Kidney (tissue), 14 donors: ENCODE measurements around the gene PALD1. TPM values are rescaled to one million over a fixed set of nuclear protein-coding genes. Genes with fewer than 3 reads are reported as not detected.

Experiments used
- DNase-seq, 5 donors: peaks; one replicate each; pipeline ENCODE4 v3.0.0-alpha.2; 2013 to 2020
- FAIRE-seq: peaks from 2 replicates; lab custom pipeline; 2012; peaks lifted over from hg19 to GRCh38; lab: Jason Lieb, UNC
- H3K27ac ChIP-seq, 2 donors: one replicate each; pipeline ENCODE4 v1.7.0; 2013; ENCODE audit warnings: low read depth in 2 of 2, low read length in 2 of 2, inconsistent platforms in 1 of 2
- H3K27me3 ChIP-seq: one replicate; pipeline ENCODE4 v1.7.1; 2013; ENCODE audit warnings: low read length, inconsistent platforms; ENCODE audit not compliant: control insufficient read depth, insufficient read depth
- H3K36me3 ChIP-seq, 3 donors: one replicate each; pipeline versions ENCODE4 v1.7.0 to v1.7.1; 2013; ENCODE audit warnings: low read length in 3 of 3, control low read depth in 1 of 3, inconsistent platforms in 1 of 3; ENCODE audit not compliant: insufficient read depth in 3 of 3, control insufficient read depth in 2 of 3
- H3K4me1 ChIP-seq, 3 donors: one replicate each; pipeline versions ENCODE4 v1.7.0 to v1.7.1; 2013; ENCODE audit warnings: low read length in 3 of 3, inconsistent platforms in 1 of 3, low read depth in 1 of 3; ENCODE audit not compliant: control insufficient read depth in 2 of 3, insufficient read depth in 2 of 3
- H3K4me3 ChIP-seq, 3 donors: one replicate each; pipeline versions ENCODE4 v1.7.0 to v1.8.1; 2013; ENCODE audit warnings: low read length in 3 of 3, control low read depth in 1 of 3, inconsistent platforms in 1 of 3
- H3K9ac ChIP-seq, 3 donors: one replicate each; pipeline versions ENCODE4 v1.7.0 to v1.7.1; 2013; ENCODE audit warnings: low read length in 3 of 3, control low read depth in 1 of 3, inconsistent platforms in 1 of 3
- H3K9me3 ChIP-seq, 3 donors: one replicate each; pipeline versions ENCODE4 v1.7.0 to v1.7.1; 2013; ENCODE audit warnings: low read length in 3 of 3, control low read depth in 1 of 3, inconsistent platforms in 1 of 3; ENCODE audit not compliant: control insufficient read depth in 2 of 3, insufficient read depth in 1 of 3
- intact Hi-C: fragments of 100-400 bp; cut with DNase I; formaldehyde crosslinking; loops from one replicate; pipeline ENCODE4 v1.11.1; 2022
- polyA plus RNA-seq: library from polyadenylated mRNA; stranded (reverse); fragments of 350-450 nt; fragmentation: Illumina TruSeq; extraction: RNeasy Lipid Tissue Mini Kit (QIAGEN cat#74804); gene quantifications from one replicate; pipeline ENCODE4 v1.2.3, GENCODE V29; 2014; ENCODE audit warnings: low read depth, low replicate concordance; ENCODE audit not compliant: insufficient read depth
- total RNA-seq: library from RNA; stranded (reverse); fragmentation: NEBNext Ultra II Directional; extraction: Animal tissue kit (Norgen Biotek cat#: 25700); gene quantifications from one replicate; pipeline ENCODE4 v1.2.1, GENCODE V29; 2021
- TF ChIP-seq, protein P1 (sequence below): IDR thresholded peaks from 3 replicates; pipeline ENCODE4 v1.5.1; 2012; ENCODE audit warnings: mild to moderate bottlenecking, moderate library complexity, borderline replicate concordance; ENCODE audit not compliant: insufficient read depth; ENCODE audit errors: extremely low read depth
- donor health status: control.
- donor health status: control.
- donor health status: control.
- donor health status: control.
- donor health status: control.
- donor health status: DM: yes; HTN: yes; CAD: no.
- donor health status: Normal renal cell carcinoma (clear cell type).

Gene PALD1
- total and polyA plus RNA-seq, 2 donors from 2014 or later, result 3.0 to 14.4 TPM

DNA sequence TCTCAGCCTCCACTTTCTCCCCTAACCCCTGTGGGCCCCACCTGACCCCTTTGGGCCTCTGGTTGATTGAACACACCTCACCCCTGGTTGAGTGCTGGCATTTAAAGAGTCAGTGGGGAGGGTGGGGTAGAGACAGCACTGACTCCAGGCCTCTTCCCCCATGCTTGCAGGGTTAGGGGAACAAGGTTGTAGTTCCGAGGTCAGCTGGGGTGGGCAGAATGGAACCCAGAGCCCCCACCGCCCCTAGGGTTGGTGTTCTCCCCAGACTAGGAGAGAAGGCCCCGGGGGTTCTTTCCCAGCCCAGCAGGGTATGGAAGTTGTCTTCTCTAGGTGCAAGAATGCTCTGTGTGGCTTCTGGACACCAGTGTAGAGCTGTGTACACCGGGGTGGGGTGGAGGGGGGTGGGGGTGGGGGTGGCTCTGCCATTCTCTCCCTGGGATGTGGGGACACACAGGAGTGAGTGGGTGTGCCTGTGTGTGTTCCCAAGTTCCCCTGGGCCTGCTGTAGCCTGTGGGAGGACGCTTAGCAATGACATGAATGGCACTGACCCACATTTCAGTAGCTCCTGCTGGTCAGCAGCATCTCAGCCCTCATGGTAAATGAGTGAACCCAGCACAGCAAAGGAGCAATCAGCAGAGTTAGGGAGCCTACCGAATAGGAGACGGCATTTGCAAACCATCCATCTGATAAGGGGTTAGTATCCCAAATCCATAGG lies 90.4 kb downstream of the PALD1 start:
- no peaks in the 10 kb centered on the region for H3K9me3 ChIP-seq
- TF ChIP-seq, protein P1, sequence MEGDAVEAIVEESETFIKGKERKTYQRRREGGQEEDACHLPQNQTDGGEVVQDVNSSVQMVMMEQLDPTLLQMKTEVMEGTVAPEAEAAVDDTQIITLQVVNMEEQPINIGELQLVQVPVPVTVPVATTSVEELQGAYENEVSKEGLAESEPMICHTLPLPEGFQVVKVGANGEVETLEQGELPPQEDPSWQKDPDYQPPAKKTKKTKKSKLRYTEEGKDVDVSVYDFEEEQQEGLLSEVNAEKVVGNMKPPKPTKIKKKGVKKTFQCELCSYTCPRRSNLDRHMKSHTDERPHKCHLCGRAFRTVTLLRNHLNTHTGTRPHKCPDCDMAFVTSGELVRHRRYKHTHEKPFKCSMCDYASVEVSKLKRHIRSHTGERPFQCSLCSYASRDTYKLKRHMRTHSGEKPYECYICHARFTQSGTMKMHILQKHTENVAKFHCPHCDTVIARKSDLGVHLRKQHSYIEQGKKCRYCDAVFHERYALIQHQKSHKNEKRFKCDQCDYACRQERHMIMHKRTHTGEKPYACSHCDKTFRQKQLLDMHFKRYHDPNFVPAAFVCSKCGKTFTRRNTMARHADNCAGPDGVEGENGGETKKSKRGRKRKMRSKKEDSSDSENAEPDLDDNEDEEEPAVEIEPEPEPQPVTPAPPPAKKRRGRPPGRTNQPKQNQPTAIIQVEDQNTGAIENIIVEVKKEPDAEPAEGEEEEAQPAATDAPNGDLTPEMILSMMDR, result no peak
- H3K4me3 ChIP-seq, result no peak overlapping the region
- H3K27me3 ChIP-seq, result no peaks in the 10 kb centered on the region
- no peak overlapping the region for H3K27ac ChIP-seq
- no peaks in the 10 kb centered on the region for H3K36me3 ChIP-seq
- DNase-seq (peak in 2 of 5 donors; percentile 20 to 41), FAIRE-seq (no peak)
- intact Hi-C loops, result loop anchor here (10.0 kb wide), 1 partner anchor 306 kb away; no protein-coding TSS in a partner anchor
- H3K9ac ChIP-seq, result no peak overlapping the region
- H3K4me1 ChIP-seq, result peaks cover 0 to 3% (median 0%) of the 10 kb centered on the region in 3 donors

DNA sequence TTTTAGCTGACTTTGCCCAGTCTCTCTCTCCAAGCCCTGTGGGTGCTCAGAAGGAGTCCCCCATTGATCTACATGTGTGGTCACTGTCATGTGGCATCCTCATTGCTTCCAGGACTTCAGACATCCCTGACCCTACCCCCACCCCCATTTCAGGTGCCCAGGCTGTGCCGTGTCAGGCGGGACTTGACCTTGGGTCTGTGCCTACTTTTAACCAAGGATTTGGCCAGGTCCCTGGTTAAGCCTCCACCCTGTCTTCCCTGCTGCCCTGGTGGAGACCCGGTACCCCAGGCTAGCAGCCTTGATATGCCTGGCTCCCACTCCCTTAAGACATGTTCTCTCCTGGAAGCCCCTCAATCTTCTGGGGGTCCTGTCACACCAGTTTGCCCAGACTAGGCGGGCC lies 92.7 kb downstream of the PALD1 start:
- peak in 2 of 5 donors; percentile 9 to 40 for DNase-seq
- TF ChIP-seq, protein P1, result no peak

DNA sequence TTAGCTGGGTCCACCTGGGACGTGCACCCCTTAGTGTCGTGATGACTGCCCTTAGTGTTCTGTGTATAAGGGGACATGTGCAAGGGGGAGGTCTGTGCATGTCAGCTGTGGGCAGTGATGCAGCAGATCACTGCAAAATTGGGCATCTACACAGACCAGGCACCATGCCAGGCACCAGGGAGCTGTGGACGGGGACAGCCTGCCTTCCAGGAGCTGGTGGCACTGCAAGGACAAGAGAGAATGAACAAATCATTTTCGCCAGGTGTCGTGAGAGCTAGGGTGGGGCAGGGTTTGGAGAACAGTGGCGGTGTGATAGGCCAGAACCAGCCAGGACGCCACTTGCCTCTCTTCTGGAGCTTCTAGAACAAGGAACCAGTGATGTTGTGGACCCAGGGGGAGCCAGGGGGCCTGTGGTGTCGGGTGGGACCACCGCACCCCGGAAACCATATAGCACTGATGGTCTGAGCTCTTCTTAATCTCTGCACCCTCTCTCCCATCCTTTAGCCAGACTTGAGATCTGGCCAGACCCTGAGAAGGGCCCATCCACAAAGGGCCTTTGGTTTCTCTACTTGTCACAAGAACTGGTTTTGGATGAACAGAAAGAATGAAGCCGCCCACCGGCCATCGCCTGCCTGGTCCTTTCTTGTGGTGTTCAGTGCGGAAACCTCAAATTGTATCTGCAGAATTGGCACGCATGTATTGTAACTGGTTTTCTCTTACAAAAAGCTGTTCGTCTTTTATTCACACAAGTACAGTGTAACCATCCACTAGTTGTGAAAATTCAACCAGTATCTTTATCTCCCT lies 93.3 kb downstream of the PALD1 start:
- H3K27ac ChIP-seq, result no peak overlapping the region
- H3K36me3 ChIP-seq, result no peaks in the 10 kb centered on the region
- H3K27me3 ChIP-seq, result no peaks in the 10 kb centered on the region
- H3K9ac ChIP-seq, result no peak overlapping the region
- FAIRE-seq (no peak), DNase-seq (peak in 2 of 5 donors; percentile 12 to 38)
- TF ChIP-seq, protein P1, result no peak
- intact Hi-C loops, result no loop called here
- H3K4me3 ChIP-seq, result no peak overlapping the region
- H3K9me3 ChIP-seq, result no peaks in the 10 kb centered on the region
- peaks cover 0 to 11% (median 0%) of the 10 kb centered on the region in 3 donors for H3K4me1 ChIP-seq

More for the DNA sequence above, 92.7 kb downstream of the PALD1 start:
- no peaks in the 10 kb centered on the region for H3K36me3 ChIP-seq
- H3K4me3 ChIP-seq, result no peak overlapping the region
- H3K4me1 ChIP-seq, result peaks cover 0 to 11% (median 0%) of the 10 kb centered on the region in 3 donors
- intact Hi-C loops, result no loop called here
- FAIRE-seq, result no peak
- no peaks in the 10 kb centered on the region for H3K9me3 ChIP-seq
- H3K27me3 ChIP-seq, result no peaks in the 10 kb centered on the region
- no peak overlapping the region for H3K27ac ChIP-seq
- no peak overlapping the region for H3K9ac ChIP-seq
